Keratinocyte (primary cell): ENCODE results near the gene LDLR.

Source experiments
- CTCF ChIP-seq, 3 experiments: IDR thresholded peaks in 1 of 3; conservative IDR thresholded peaks in 1 of 3; optimal IDR thresholded peaks in 1 of 3; 2 replicates in 2 of 3; 3 replicates in 1 of 3; pipeline versions ENCODE3 to v1.5.1; 2011; ENCODE audit warnings: low read length in 3 of 3, mild to moderate bottlenecking in 3 of 3, moderate library complexity in 2 of 3, control low read depth in 1 of 3, inconsistent platforms in 1 of 3; ENCODE audit not compliant: insufficient read depth in 2 of 3; ENCODE audit errors: extremely low read depth in 1 of 3
- EZH2 ChIP-seq: IDR thresholded peaks from one replicate; pipeline ENCODE4 v1.6.1; 2012; ENCODE audit warnings: inconsistent platforms, mild to moderate bottlenecking, low read length, moderate library complexity

GRCh38 chr19:11155373-11156120 lies 66.3 kb downstream of the LDLR start, which contains the start of gene SPC24:
- no peak for TF ChIP-seq CTCF (optimal IDR thresholded peaks at IDR 0.05 in 1 of 3, IDR thresholded peaks at IDR 0.05 in 1 of 3, conservative IDR thresholded peaks at IDR 0.05 in 1 of 3; ENCODE audit: extremely low read depth in 1 of 3, insufficient read depth in 2 of 3, low read length in 3 of 3)
- TF ChIP-seq EZH2: no peak
